CD14-positive monocyte (primary cell): Measurements from ENCODE around the gene PCGF1. TPM values are rescaled to one million over a fixed set of nuclear protein-coding genes. Genes with fewer than 3 reads are reported as not detected.
A peak's percentile ranks its signal among the peaks of the same experiment; 100 is the strongest.
"Not testable (repeated sequence)": the region's sequence is repeated elsewhere in the genome, so short reads cannot be mapped to it uniquely, and the experiment has no call there.

ENCODE experiments used
- DNase-seq, 3 donors: peaks; one replicate each; pipeline ENCODE4 v3.0.0-alpha.2; 2011 to 2022
- H2AFZ ChIP-seq: 2 replicates; pipeline ENCODE4 v1.6.0; 2012; ENCODE audit warnings: mild to moderate bottlenecking, low read depth, low read length, inconsistent platforms; ENCODE audit not compliant: insufficient read depth, poor library complexity, severe bottlenecking
- H3K27ac ChIP-seq, 2 donors: 1 replicate in 1 of 2; 2 replicates in 1 of 2; pipeline ENCODE4 v1.5.1; 2012 to 2013; ENCODE audit warnings: low read length in 2 of 2, control low read depth in 1 of 2, inconsistent platforms in 1 of 2, low read depth in 1 of 2, mild to moderate bottlenecking in 1 of 2
- H3K27me3 ChIP-seq, 2 donors: one replicate each; pipeline versions ENCODE4 v1.6.0 to v1.6.1; 2011 to 2013; ENCODE audit warnings: low read length in 2 of 2; ENCODE audit not compliant: control insufficient read depth in 2 of 2, insufficient read depth in 2 of 2
- H3K36me3 ChIP-seq, 2 donors: replicated peaks in 1 of 2; 1 replicate in 1 of 2; 2 replicates in 1 of 2; pipeline versions ENCODE4 v1.5.1 to v1.6.1; 2012 to 2013; ENCODE audit warnings: low read length in 2 of 2, control low read depth in 1 of 2, inconsistent platforms in 1 of 2, mild to moderate bottlenecking in 1 of 2; ENCODE audit not compliant: insufficient read depth in 2 of 2, control insufficient read depth in 1 of 2
- H3K4me1 ChIP-seq, 2 donors: 1 replicate in 1 of 2; 2 replicates in 1 of 2; pipeline versions ENCODE4 v1.5.1 to v1.6.1; 2012 to 2013; ENCODE audit warnings: low read length in 2 of 2, control low read depth in 1 of 2, inconsistent platforms in 1 of 2, mild to moderate bottlenecking in 1 of 2, moderate library complexity in 1 of 2; ENCODE audit not compliant: insufficient read depth in 2 of 2, control insufficient read depth in 1 of 2
- H3K4me2 ChIP-seq: replicated peaks from 2 replicates; pipeline ENCODE3; 2012; ENCODE audit warnings: low read length, moderate library complexity, mild to moderate bottlenecking; ENCODE audit not compliant: poor library complexity, severe bottlenecking; ENCODE audit errors: extremely low read depth
- H3K4me3 ChIP-seq, 3 experiments: fragments of 200-600 bp in 1 of 3; sonication (generic) in 1 of 3; replicated peaks in 1 of 3; 1 replicate in 2 of 3; 2 replicates in 1 of 3; pipeline ENCODE4 v1.5.1; 2011 to 2013; ENCODE audit warnings: low read length in 3 of 3, mild to moderate bottlenecking in 3 of 3, control low read depth in 2 of 3, low read depth in 2 of 3, inconsistent platforms in 1 of 3, moderate library complexity in 1 of 3
- H3K79me2 ChIP-seq: 2 replicates; pipeline ENCODE4 v1.6.0; 2012; ENCODE audit warnings: mild to moderate bottlenecking, control low read depth, inconsistent platforms, low read length, moderate library complexity; ENCODE audit not compliant: insufficient read depth
- H3K9ac ChIP-seq: 2 replicates; pipeline ENCODE4 v1.6.0; 2017; ENCODE audit warnings: low read length, mild to moderate bottlenecking; ENCODE audit not compliant: insufficient read depth, poor library complexity, severe bottlenecking
- H3K9me3 ChIP-seq, 2 donors: replicated peaks in 1 of 2; 1 replicate in 1 of 2; 2 replicates in 1 of 2; pipeline versions ENCODE4 v1.5.1 to v1.6.1; 2012 to 2013; ENCODE audit warnings: low read length in 2 of 2, control low read depth in 1 of 2; ENCODE audit not compliant: control insufficient read depth in 1 of 2, insufficient read depth in 1 of 2
- H4K20me1 ChIP-seq: 2 replicates; pipeline ENCODE4 v1.6.0; 2012; ENCODE audit warnings: mild to moderate bottlenecking, low read length, control low read depth, moderate library complexity; ENCODE audit not compliant: insufficient read depth
- H3K27ac Mint-ChIP-seq, 7 donors: one replicate each; pipeline ENCODE4 v1.8.0; 2020; ENCODE audit warnings: mild to moderate bottlenecking in 7 of 7, mixed read lengths in 7 of 7, moderate library complexity in 6 of 7, inconsistent platforms in 2 of 7
- H3K27me3 Mint-ChIP-seq, 3 donors: one replicate each; pipeline ENCODE4 v1.8.0; 2021 to 2022; ENCODE audit warnings: low read depth in 3 of 3, mild to moderate bottlenecking in 3 of 3, mixed read lengths in 3 of 3, moderate library complexity in 3 of 3, inconsistent platforms in 1 of 3
- H3K36me3 Mint-ChIP-seq, 2 donors: one replicate each; pipeline ENCODE4 v1.8.0; 2020; ENCODE audit warnings: mixed read lengths in 2 of 2, inconsistent platforms in 1 of 2, mild to moderate bottlenecking in 1 of 2
- H3K4me1 Mint-ChIP-seq: one replicate; pipeline ENCODE4 v1.8.0; 2020; ENCODE audit warnings: mild to moderate bottlenecking, mixed read lengths
- H3K4me3 Mint-ChIP-seq, 2 donors: one replicate each; pipeline ENCODE4 v1.8.0; 2020; ENCODE audit warnings: mild to moderate bottlenecking in 2 of 2, mixed read lengths in 2 of 2, moderate library complexity in 1 of 2
- H3K9me3 Mint-ChIP-seq, 7 donors: one replicate each; pipeline ENCODE4 v1.8.0; 2020 to 2022; ENCODE audit warnings: mixed read lengths in 7 of 7, mild to moderate bottlenecking in 6 of 7, moderate library complexity in 6 of 7, inconsistent platforms in 2 of 7
- CTCF ChIP-seq: fragments of 200-600 bp; IDR thresholded peaks from one replicate; pipeline ENCODE4 v1.8.0; 2022; ENCODE audit warnings: antibody characterized with exemption, mild to moderate bottlenecking
- WGBS: methylation state at CpG from one replicate; pipeline ENCODE4 v1.1.5; 2013; ENCODE audit warnings: missing lambda C conversion rate; ENCODE audit not compliant: insufficient coverage; 5-methylcytosine and 5-hydroxymethylcytosine counted together
- intact Hi-C, 2 donors: fragments of 100-400 bp; cut with micrococcal nuclease; formaldehyde crosslinking; loops; one replicate each; pipeline versions ENCODE4 v1.15.0 to v1.15.1; 2023
- polyA plus RNA-seq, 3 donors: library from polyadenylated mRNA; depleted of rRNA in 1 of 3; unstranded in 2 of 3; stranded (reverse) in 1 of 3; fragments of 300-500 nt in 2 of 3; fragments of >200 nt in 1 of 3; fragmentation: Illumina TruSeq in 2 of 3; gene quantifications; 1 replicate in 2 of 3; 2 replicates in 1 of 3; pipeline ENCODE4 v1.2.3, GENCODE V29; 2012 to 2021

Gene PCGF1
- polyA plus RNA-seq, 3 donors, result 18.0 to 30.5 (median 20.5) TPM

GRCh38 chr2:74459503-74460118 lies 47.9 kb downstream of the PCGF1 start:
- H3K9me3 ChIP-seq, H4K20me1 ChIP-seq, H2AFZ ChIP-seq, H3K4me2 ChIP-seq, H3K27ac ChIP-seq, H3K27me3 Mint-ChIP-seq, DNase-seq, H3K9ac ChIP-seq, H3K27me3 ChIP-seq, H3K9me3 Mint-ChIP-seq: not testable (repeated sequence)
- peak overlapping the region in 1 of 3 experiments; percentile 90 for H3K4me3 ChIP-seq
- WGBS, result 90% methylated on average over 13 of the region's 13 CpGs
- H3K36me3 ChIP-seq, result peaks cover 19 to 24% of the 10 kb centered on the region in 2 donors
- intact Hi-C loops, result loop anchor here (5.0 kb wide), 1 partner anchor 68 kb away; the partner anchor contains the start of genes AUP1 (in 2 of the 2), DQX1 (in 2 of the 2) and HTRA2 (in 2 of the 2)
- H3K36me3 Mint-ChIP-seq, result peaks cover 25 to 34% of the 10 kb centered on the region in 2 donors
- peaks cover 52% of the 10 kb centered on the region for H3K4me1 Mint-ChIP-seq
- peak overlapping the region in 3 of 7 donors; percentile 66 to 76 (median 76) for H3K27ac Mint-ChIP-seq
- peak overlapping the region; percentile 28 to 94 for H3K4me3 Mint-ChIP-seq
- H3K79me2 ChIP-seq, result peaks cover 28% of the 10 kb centered on the region
- H3K4me1 ChIP-seq, result peaks cover 37 to 45% of the 10 kb centered on the region in 2 donors

GRCh38 chr2:74458938-74459363 lies 48.5 kb downstream of the PCGF1 start:
- Mint-ChIP-seq H3K27me3 (peaks cover 0 to 2% (median 0%) of the 10 kb centered on the region in 3 donors), H3K36me3 (peaks cover 25 to 34% of the 10 kb centered on the region in 2 donors), H3K4me3 (peak overlapping the region; percentile 92 to 94), H3K27ac (peak overlapping the region; percentile 66 to 96 (median 93)), H3K9me3 (peaks cover 0 to 3% (median 0%) of the 10 kb centered on the region in 7 donors), H3K4me1 (peaks cover 49% of the 10 kb centered on the region)
- Histone ChIP-seq H3K4me1 (peaks cover 35 to 42% of the 10 kb centered on the region in 2 donors), H3K9ac (peak overlapping the region; percentile 67), H3K27me3 (no peaks in the 10 kb centered on the region), H3K4me2 (peak overlapping the region; percentile 100), H3K9me3 (no peaks in the 10 kb centered on the region), H3K27ac (peak overlapping the region; percentile 81), H2AFZ (peak overlapping the region; percentile 83), H3K36me3 (peaks cover 19 to 24% of the 10 kb centered on the region in 2 donors), H3K79me2 (peaks cover 21% of the 10 kb centered on the region), H3K4me3 (peak overlapping the region; percentile 74 to 90 (median 80)), H4K20me1 (no peaks in the 10 kb centered on the region)
- WGBS, result no CpG with 5 or more reads among the region's 10 CpGs
- no peak for DNase-seq
- TF ChIP-seq CTCF, result no peak
- intact Hi-C loops, result loop anchor here (5.0 kb wide), 1 partner anchor 68 kb away; the partner anchor contains the start of genes AUP1 (in 2 of the 2), DQX1 (in 2 of the 2) and HTRA2 (in 2 of the 2)
